NCI-H2107 treated with DMSO at 0.1 percent for 48 hours (cell line): Measurements from ENCODE around the gene USP19.
A peak's percentile ranks its signal among the peaks of the same experiment; 100 is the strongest.

Experiments
- DNase-seq: peaks from one replicate; lab custom pipeline; 2025; ENCODE audit not compliant: unreplicated experiment; lab: John Stamatoyannopoulos, UW

Gene USP19

GRCh38 chr3:49104427-49105291 is 16.0 kb downstream of the USP19 start, which contains the start of gene QARS1:
Gene QARS1, minus strand, starts transcription at chr3:49104757. Its CDS starts 24 bp downstream, at chr3:49104733.
- peak; percentile 62 for DNase-seq

GRCh38 chr3:49104052-49104426 is 16.6 kb downstream of the USP19 start:
- DNase-seq, result no peak

GRCh38 chr3:49100046-49100615 is 20.5 kb downstream of the USP19 start:
- no peak for DNase-seq

GRCh38 chr3:49098910-49099630 is 21.6 kb downstream of the USP19 start:
- DNase-seq, result no peak

- DNase-seq, result peak; percentile 43
Observed at GRCh38 chr3:49098429-49098828, 22.2 kb downstream of the USP19 start.

- DNase-seq, result peak; percentile 85
Observed at GRCh38 chr3:49093853-49094767, 26.5 kb downstream of the USP19 start, which contains the start of gene QRICH1. Gene QRICH1, minus strand, starts transcription at chr3:49094071. Its CDS starts 17,054 bp downstream, at chr3:49077017.

- no peak for DNase-seq
Observed at GRCh38 chr3:49092938-49093852, 27.4 kb downstream of the USP19 start.

GRCh38 chr3:49081429-49081828 is 39.2 kb downstream of the USP19 start:
- DNase-seq, result no peak

GRCh38 chr3:49079270-49079669 is 41.4 kb downstream of the USP19 start:
- no peak for DNase-seq

- no peak for DNase-seq
Observed at GRCh38 chr3:49076646-49077045, 44.0 kb downstream of the USP19 start.

- no peak for DNase-seq
Observed at GRCh38 chr3:49076116-49076515, 44.5 kb downstream of the USP19 start.
